Testis (tissue), 2 donors: Measurements from ENCODE around the gene APOH.

Experiments
- POLR2A ChIP-seq: fragments of 450-650 bp; IDR thresholded peaks from one replicate; pipeline ENCODE4 v1.6.1; 2017; ENCODE audit warnings: antibody characterized with exemption, mild to moderate bottlenecking, moderate library complexity
- TF ChIP-seq, protein P1 (sequence below), 3 experiments: fragments of 450-650 bp in 2 of 3; fragments of 200-600 bp in 1 of 3; sonication (generic) in 1 of 3; IDR thresholded peaks; one replicate each; pipeline ENCODE4 v1.5.1; 2016 to 2019; ENCODE audit warnings: antibody characterized with exemption in 3 of 3, mild to moderate bottlenecking in 2 of 3, moderate library complexity in 1 of 3

GRCh38 chr17:66229783-66230538, 746 bp upstream of the APOH start:
- TF ChIP-seq POLR2A = no peak
- TF ChIP-seq, protein P1, sequence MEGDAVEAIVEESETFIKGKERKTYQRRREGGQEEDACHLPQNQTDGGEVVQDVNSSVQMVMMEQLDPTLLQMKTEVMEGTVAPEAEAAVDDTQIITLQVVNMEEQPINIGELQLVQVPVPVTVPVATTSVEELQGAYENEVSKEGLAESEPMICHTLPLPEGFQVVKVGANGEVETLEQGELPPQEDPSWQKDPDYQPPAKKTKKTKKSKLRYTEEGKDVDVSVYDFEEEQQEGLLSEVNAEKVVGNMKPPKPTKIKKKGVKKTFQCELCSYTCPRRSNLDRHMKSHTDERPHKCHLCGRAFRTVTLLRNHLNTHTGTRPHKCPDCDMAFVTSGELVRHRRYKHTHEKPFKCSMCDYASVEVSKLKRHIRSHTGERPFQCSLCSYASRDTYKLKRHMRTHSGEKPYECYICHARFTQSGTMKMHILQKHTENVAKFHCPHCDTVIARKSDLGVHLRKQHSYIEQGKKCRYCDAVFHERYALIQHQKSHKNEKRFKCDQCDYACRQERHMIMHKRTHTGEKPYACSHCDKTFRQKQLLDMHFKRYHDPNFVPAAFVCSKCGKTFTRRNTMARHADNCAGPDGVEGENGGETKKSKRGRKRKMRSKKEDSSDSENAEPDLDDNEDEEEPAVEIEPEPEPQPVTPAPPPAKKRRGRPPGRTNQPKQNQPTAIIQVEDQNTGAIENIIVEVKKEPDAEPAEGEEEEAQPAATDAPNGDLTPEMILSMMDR (IDR thresholded peaks at IDR 0.05) = no peak
